NCI-H82 treated with DMSO at 0.1 percent for 48 hours (cell line): ENCODE results near the gene GRB7.
"Not testable (repeated sequence)": the region's sequence is repeated elsewhere in the genome, so short reads cannot be mapped to it uniquely, and the experiment has no call there.

Source experiments
- DNase-seq: peaks from one replicate; lab custom pipeline; 2025; ENCODE audit not compliant: unreplicated experiment; lab: John Stamatoyannopoulos, UW

GRB7 gene

DNA sequence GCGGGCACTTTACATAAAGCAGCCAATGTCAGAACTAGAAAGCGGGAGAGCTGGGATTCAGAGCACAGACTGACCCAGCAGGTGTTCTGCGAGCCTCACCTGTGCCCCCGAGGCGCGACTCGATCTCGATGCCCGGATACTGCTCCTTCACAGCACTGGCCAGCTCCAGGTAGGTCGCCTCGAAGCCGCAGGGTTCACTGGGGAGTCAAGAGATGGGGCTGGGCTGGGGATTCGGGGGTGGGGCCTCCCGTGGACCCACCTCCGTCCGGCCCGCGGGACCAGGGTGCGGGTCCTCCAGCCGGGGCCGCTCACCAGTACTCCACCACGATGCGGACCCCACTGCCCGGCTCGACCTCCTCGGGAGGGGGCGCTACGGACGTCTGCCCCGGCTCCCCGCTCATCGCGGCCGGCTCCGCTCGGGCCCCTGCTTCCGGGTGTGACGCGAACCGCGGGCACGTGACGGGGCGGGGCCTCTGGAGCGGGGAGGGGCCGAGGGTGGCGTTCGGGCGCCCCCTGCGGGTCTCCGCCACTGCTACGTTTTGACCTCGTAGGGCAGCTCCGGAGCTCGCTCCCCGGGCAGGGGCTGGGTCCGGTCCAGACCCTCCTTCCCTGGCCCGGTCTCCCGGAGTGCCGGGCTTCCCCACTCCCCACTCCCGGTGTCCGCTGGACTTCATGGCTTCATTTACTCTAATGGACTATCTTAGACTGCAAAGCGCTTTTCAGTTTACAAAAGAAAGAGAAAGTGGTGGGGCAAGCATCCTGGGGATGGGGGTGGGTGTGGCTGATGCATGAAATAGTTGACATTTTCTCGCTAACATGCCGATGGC, 7.4 kb upstream of the GRB7 start, which contains the start of gene MIEN1:
Gene MIEN1, minus strand, starts transcription at position 438 of the 827 bp plus-strand sequence. Its CDS starts 37 bp downstream, at position 401.
- peak; percentile 50 for DNase-seq

DNA sequence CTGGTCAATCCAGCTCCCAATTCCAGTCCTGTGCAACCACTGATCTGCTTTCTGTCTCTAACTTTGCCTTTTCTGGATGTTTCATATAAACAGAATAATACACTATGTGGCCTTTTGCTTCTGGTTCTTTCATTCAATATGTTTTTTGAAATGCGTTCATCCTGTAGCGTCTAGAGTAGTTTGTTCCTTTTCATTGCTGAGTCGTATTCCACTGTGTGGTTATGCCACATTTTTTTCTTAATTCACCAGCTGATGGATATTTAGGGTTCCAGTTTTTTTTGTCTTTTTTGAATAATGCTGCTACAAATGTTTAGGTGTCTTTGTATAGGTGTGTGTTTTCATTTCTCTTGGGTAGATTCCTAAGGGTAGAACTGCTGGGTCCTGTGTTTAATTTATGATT, 5.2 kb upstream of the GRB7 start:
- DNase-seq, result no peak

DNA sequence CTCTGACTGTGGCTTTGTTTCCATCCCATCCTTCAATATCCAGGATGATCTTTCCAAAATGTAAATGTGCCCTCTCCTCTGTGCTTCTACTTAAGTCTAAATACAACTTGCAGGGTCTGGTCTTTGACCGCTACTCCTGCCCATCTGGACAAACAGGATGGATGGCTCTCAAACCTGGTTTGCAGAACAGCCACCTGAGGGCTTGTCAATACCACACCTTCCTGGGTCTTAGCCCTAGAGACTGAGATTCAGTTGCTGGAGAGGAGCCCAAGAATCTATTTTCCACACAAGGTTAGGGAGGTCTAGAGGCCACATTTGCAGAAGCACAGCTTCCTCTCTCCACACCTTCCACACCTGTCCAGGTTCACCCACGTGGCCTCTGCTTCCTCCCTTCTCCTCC, 1.9 kb upstream of the GRB7 start:
- DNase-seq, result no peak

DNA sequence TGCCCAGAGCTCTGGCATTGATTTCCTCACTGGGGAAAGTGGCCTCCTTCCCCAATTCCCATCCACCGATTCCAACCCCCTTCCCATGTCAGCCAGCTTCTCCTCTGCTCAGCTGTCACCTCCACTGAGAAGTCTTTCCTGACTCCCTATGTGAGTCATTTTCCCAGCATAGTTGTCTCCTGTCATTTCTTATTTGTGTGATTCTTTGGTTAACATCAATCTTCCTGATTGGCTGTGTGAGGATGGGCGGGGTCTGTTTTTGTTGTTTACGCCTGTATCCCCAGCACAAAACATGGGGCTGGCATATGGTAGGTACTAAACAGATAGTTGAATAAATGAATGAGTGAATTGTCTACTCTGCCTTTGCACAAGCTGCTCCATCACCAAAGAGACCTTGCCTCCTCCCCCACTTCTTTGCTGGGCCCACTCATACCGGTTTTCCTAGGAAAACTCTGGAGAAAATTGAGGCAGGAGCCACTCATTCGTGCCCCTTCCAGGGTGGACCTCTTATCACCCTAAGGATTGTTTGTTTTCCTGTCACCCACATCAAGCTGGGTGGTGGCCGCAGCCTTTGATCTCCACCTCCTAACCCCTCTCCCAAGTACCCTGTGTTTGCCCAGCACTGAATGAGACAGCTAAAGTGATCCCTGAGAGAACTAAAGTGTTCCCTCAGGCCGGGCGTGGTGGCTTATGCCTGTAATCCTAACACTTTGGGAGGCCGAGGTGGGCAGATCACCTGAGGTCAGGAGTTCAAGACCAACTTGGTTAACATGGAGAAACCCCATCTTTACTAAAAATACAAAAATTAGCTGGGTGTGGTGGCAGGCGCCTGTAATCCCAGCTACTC, 1.2 kb upstream of the GRB7 start:
- DNase-seq, result no peak

DNA sequence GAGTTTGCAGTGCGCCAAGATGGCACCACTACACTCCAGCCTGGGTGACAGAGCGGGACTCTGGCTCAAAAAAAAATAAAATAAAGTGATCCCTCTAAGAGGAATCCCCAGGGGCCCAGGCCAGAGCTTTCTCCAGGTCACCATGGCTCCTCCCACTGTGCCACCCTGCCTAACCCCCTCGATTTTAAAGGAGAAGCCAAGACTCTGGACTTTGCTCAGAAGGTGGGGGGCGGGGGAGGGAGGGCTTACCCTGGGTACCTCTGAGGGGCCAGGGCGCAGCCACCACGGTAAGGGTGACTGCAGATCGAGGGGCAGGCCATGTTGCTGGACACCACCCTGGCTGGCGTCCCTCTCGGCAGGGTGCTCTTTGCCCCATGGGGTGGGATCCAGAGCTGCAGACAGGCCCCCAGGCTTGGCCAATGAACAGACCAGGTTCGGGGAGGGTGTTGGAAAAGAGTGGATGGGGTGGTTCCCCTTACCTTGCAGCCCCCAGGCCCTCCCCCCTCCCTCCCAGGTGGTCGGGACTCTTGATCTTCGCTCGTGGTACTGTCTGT, 455 bp upstream of the GRB7 start:
- DNase-seq, result no peak

DNA sequence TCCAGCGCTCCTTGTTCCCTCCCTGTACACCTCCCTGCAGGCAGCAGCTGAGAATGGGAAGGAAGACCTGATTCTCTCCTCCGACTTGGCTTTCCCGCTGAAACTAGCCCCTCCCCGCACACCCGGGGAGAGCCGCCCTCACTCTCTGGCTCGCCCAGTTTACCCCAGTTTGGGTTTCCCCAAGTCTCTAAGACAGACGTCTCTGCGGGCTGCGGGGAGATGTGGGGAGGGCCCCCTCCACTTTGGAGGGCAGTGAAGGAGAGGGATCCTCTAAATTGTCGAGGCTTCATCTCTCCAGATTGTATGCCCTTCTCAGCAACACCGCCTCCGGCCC, 797 bp downstream of the GRB7 start:
- no peak for DNase-seq

DNA sequence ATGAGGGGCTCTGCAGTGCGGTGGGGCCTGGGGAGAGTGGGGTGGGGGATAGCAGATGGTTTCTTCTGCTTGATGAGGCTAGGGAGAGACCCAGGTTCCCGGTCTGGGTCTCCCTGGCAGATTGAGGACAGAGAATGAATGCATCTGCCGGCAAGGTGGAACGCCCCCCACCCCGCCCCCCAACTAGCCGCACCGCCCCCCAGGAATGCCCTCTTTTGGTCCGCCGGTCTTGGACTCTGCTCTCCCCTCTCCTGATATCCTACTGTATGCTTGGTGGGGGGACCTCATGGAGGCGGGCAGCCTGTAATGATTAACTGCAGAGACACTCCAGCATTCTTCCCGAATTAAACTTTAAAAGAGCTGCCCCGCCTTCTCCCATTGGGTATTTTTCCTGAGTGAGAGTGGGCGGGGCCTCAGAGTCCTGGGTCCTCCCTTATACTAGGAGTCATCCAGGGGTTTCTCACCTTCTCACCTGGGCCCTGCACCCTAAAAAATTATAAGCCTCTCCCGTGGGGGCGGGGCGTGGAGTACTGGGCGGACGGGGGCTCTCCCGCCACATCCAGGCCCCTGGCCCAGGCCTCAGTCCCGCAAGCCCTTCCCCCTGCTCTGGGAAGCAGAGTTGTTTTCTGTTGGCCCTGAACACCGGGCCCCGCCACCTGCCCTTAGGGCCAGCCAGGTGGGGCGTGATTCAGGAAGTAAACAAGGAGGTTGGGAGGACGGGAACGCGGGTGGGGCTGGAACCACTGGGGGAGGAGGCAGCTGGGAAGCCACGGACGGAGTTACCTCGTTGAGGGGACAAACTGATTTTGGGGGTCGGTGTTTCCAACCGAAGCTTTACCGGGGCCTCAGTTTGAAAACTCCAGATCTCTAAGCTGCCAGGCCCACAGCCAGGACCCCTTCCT, 1.5 kb downstream of the GRB7 start:
- no peak for DNase-seq

DNA sequence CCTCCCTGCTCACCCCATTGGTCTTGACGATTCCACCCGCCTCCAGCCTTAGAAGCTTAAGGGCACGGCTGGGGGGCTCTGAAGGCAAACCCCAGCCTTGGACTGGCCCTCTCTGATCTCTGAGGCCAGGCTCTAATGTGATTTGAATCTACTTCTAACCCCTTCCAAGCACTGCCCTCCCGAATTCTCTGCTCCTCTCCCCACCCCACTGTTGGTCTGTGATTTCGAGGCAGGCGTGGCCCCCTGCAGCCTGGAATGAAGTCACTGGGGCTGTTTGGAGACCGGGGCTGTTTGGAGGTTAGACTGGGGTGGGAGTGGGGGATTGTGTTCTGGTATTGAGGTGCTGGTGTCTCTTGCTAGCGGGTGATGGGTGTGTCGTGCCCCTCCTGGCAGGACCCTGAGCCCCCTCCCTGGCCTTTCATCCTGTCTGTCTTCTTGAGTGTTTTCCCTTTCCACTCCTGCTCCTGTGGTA, 2.2 kb downstream of the GRB7 start:
- DNase-seq, result no peak

DNA sequence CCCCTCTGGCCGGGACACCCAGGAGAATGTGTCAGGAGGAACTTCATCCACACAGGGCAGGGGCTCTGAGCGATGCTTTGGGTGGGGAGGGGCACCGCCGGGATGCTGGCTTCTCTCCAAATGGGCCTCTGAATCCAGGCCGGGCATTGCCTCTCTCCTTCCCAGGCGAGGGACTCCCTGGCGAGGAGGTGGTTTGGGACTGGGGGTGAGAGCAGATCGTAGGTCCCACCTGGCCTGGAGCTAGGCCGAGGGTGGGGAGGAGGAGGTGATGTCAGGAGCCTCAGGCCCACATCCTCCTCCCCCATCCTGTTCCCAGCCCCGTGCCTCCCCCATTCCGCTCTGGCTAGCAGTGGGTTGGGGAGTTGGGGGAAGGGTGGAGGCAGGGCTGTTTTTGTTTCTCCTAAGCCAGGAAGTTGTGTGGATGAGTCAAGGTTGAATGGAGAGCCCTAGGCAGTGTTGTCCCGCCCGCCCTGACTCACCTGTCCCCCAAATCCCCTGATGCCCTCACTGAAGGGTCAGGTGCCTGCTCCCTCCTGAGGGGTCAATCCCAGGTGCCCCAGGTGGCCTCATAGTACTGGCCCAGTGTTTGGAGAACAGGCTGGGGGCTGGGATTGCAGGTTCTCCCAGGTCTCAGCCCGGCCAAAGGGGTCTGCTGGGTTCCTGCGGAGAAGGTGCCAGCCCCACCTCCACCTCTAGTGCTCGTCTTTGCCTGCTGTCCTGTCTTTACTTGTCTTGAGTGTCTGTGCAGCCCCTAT, 2.8 kb downstream of the GRB7 start:
- no peak for DNase-seq

DNA sequence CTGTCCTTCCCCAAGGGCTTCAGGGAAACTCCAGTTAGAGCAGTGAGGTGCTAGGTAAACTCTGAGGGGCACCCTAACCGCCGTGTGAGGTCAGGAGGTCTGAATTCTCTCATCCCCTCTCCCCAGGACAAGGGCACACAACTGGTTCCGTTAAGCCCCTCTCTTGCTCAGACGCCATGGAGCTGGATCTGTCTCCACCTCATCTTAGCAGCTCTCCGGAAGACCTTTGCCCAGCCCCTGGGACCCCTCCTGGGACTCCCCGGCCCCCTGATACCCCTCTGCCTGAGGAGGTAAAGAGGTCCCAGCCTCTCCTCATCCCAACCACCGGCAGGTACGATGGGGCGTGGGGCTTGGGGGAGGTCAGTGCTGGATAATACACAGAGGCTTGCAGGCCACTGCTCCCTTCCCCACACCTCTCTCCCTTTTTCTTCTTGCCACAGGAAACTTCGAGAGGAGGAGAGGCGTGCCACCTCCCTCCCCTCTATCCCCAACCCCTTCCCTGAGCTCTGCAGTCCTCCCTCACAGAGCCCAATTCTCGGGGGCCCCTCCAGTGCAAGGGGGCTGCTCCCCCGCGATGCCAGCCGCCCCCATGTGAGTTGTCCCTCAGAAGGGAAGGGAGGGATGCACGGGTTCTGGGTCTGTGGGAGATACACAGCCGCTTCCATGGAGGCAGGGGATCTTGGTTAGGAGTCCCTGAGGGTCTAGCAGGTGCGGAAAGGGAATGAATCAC, 4.6 kb downstream of the GRB7 start:
- no peak for DNase-seq

DNA sequence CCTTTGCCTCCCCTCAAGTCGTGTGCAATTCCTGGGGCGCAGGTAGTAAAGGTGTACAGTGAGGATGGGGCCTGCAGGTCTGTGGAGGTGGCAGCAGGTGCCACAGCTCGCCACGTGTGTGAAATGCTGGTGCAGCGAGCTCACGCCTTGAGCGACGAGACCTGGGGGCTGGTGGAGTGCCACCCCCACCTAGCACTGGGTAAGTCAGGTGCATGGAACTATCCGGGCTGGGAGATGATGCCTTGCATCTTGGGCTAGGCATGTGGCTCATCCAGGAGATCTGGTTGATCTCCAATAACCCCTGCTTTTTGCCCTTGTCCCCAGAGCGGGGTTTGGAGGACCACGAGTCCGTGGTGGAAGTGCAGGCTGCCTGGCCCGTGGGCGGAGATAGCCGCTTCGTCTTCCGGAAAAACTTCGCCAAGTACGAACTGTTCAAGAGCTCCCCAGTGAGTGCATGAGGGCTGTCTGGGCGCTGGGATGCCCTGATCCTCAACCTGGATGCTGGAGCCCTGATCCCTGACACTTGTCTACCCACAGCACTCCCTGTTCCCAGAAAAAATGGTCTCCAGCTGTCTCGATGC, 5.2 kb downstream of the GRB7 start:
- DNase-seq, result no peak

DNA sequence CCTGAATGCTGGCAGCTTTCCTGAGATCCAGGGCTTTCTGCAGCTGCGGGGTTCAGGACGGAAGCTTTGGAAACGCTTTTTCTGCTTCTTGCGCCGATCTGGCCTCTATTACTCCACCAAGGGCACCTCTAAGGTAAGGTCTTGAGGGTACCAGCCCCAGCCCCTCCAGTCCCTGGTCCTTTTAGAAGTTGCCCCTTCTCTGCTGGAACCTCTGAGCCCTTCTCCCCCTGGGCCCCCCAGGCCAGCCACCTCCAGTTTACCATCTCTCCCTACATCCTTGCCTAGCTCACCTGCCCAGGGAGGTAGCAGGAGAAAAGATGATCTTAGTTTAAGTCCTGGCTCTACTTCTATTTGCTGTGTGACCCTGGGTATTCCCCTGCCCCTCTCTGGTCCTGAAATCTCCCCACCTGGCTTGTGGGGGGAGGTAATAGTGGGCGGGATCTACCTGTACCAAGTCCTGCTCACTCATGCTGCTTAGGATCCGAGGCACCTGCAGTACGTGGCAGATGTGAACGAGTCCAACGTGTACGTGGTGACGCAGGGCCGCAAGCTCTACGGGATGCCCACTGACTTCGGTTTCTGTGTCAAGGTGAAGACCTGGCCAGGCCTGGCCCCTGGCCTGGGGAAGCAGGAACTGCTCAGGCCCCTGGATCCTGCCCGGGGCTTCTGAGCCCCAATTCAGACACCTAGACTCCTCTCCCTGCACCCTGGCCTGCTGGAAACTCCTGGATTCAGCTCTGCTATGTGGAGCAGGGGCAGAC, 6.5 kb downstream of the GRB7 start:
- no peak for DNase-seq

DNA sequence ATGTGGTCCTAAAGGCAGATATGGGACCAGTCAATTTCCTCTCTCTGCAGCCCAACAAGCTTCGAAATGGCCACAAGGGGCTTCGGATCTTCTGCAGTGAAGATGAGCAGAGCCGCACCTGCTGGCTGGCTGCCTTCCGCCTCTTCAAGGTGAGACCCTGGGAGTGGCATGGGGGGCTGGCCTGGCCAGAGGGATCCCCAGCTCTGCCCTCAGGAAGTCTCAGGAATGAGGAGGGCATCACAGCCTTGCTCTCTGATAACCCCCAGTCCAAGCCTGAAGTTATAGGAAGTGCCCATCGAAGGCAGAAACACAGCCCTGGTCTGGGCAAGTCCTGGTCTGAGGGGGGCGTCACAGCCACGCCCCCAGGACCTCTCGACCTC, 7.1 kb downstream of the GRB7 start:
- no peak for DNase-seq

DNA sequence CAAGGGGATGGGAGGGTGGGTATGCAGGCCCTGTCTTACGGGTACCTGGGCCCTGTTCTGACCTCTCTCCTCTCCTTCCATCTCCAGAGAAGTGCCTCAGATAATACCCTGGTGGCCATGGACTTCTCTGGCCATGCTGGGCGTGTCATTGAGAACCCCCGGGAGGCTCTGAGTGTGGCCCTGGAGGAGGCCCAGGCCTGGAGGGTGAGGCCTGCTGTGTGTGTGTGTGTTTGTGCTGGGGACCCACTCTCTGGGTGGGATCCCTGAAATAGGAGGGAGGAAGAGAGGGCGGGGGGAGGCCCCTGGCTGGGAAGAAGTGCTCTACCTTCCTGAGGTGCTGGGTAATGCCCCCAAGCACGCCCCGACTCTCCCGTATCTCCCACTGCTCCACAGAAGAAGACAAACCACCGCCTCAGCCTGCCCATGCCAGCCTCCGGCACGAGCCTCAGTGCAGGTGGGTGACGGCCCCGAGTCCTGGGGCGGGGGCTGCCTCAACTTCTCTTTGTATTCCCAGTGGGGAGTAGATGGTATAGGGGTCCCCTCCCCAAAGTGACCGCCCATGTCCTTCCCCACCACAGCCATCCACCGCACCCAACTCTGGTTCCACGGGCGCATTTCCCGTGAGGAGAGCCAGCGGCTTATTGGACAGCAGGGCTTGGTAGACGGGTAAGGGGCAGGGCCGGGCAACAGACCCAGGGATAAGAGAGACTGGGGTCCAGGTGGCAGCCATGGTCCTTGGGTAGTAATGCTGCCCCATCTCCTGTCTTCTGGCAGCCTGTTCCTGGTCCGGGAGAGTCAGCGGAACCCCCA, 7.8 kb downstream of the GRB7 start:
- no peak for DNase-seq

DNA sequence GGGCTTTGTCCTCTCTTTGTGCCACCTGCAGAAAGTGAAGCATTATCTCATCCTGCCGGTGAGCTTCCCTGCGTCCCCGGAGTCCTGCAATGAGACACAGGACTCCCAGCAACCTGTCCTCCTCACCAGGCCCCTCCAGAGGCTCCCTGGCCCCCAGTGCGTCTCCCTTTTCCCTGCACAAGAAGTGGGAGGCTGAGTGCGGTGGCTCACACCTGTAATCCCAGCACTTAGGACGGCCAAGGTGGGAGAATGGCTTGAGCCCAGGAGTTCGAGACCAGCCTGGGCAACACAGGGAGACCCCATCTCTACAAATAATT, 8.4 kb downstream of the GRB7 start:
- no peak for DNase-seq

DNA sequence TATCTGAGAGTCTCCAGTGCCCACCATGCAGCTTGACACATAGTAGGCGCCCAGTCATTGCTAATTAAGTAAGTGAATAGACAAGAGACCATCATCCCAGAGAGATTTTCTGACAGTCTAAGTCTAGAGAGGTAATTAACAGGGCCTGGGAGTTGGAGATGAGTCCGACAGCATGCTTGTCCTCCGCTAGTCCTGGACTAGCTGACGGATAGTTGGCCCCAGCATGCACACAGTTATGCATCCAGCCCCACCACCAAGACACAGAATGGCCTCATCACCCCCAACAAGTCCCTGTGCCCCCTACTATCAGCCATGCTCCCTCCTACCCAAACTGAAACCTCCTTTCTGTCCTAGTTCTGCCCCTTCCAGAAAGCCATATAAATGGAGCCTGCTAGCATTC, 10.0 kb downstream of the GRB7 start:
- no peak for DNase-seq

DNA sequence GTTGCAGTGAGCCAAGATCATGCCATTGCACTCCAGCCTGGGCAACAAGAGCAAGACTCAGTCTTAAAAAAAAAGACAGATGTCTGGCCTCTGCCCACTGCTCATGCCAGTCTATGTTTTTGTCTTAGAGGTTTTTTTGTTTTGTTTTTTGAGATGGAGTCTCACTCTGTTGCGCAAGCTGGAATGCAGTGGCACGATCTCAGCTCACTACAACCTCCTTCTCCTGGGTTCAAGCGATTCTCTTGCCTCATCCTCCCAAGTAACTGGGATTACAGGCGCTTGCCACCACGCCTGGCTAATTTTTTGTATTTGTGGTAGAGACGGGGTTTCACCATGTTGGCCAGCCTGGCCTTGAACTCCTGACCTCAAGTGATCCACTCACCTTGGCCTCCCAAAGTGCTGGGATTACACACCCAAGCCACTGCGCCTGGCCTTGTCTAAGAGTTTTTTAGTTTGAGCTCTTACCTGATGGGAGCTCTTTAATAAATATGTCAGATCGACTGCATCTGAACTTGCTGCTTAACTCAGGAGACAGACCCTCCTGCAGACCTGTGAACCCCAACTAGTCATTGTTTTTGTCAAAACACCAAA, 10.8 kb downstream of the GRB7 start:
- DNase-seq, result not testable (repeated sequence)
